ENCODE data around the gene PI4KA.

DNA sequence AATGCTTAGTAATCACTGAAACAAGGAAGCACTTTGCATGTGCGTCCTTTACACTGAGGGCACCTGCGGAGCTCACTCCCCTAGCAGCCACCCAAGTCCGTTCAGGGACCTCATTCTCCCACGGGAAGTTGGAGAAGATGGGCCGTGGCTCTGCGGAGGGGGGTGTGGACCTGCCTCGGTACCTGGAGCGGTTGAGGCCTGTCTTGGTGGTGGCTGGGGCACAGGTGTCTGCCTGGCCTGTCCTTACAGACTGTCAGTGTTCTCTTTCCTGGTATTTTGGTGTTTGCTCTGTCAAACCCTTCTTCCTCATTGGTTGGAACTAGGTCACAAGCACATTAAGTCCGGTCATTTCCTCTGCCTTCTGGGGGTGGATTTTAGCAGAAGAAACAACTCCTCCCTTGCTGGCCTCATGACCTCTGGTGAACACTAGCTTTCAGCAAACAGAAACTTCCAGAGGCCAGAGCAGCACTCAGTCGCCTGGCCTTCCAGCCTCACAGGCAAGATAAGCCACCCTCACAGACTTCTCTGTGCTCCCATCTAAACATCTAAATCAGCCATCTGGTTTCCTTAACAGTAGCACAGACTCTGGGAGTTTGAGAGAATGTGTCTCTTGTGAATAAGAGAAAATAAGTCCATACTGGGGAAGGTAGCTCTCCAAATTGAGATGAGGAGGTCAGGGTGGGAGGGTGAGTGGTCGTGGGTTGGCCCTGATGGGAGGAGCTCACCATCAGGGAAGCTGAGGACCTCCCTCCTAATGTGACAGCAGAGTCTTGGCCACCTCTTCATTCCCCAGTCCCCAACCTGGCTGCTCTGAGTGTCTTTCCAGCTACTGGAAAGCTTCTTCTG lies 8.8 kb upstream of the PI4KA start:
- TF ChIP-seq, protein P1, sequence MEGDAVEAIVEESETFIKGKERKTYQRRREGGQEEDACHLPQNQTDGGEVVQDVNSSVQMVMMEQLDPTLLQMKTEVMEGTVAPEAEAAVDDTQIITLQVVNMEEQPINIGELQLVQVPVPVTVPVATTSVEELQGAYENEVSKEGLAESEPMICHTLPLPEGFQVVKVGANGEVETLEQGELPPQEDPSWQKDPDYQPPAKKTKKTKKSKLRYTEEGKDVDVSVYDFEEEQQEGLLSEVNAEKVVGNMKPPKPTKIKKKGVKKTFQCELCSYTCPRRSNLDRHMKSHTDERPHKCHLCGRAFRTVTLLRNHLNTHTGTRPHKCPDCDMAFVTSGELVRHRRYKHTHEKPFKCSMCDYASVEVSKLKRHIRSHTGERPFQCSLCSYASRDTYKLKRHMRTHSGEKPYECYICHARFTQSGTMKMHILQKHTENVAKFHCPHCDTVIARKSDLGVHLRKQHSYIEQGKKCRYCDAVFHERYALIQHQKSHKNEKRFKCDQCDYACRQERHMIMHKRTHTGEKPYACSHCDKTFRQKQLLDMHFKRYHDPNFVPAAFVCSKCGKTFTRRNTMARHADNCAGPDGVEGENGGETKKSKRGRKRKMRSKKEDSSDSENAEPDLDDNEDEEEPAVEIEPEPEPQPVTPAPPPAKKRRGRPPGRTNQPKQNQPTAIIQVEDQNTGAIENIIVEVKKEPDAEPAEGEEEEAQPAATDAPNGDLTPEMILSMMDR (IDR thresholded peaks at IDR 0.05): no peak
- TF ChIP-seq POLR2A (IDR thresholded peaks at IDR 0.05) (peak; percentile 37), POLR2AphosphoS5 (IDR thresholded peaks at IDR 0.05) (peak; percentile 61)

Data from prostate gland (tissue), 2 donors.